HG02981 (cell line): Measurements from ENCODE around the gene DNHD1.

Experiments used
- ATAC-seq: cut with Tn5 transposase; IDR thresholded peaks from one replicate; pipeline ENCODE4 v1.9.1; 2021; ENCODE audit warnings: mild to moderate bottlenecking, moderate library complexity; ENCODE audit not compliant: unreplicated experiment

DNHD1 gene

GRCh38 chr11:6611092-6611962 is 114.2 kb downstream of the DNHD1 start:
- no peak for ATAC-seq

- peak; percentile 21 for ATAC-seq
Observed at GRCh38 chr11:6611963-6612212, 114.8 kb downstream of the DNHD1 start.

GRCh38 chr11:6612213-6613041 is 115.3 kb downstream of the DNHD1 start, which contains the start of gene TAF10:
Gene TAF10 (minus strand): TSS chr11:6612216. CDS start chr11:6612189, 27 bp downstream.
- peak; percentile 86 for ATAC-seq

- ATAC-seq = no peak
Observed at GRCh38 chr11:6613496-6613895, 116.4 kb downstream of the DNHD1 start.

GRCh38 chr11:6614446-6614845 is 117.4 kb downstream of the DNHD1 start:
- no peak for ATAC-seq

- no peak for ATAC-seq
Observed at GRCh38 chr11:6615046-6615445, 118.0 kb downstream of the DNHD1 start.

GRCh38 chr11:6615882-6616585 is 119.0 kb downstream of the DNHD1 start:
- no peak for ATAC-seq

- no peak for ATAC-seq
Observed at GRCh38 chr11:6616596-6617250, 119.6 kb downstream of the DNHD1 start.

- ATAC-seq = no peak
Observed at GRCh38 chr11:6617315-6617781, 120.3 kb downstream of the DNHD1 start.

- ATAC-seq = no peak
Observed at GRCh38 chr11:6618117-6619003, 121.3 kb downstream of the DNHD1 start.

GRCh38 chr11:6619004-6619745 is 122.1 kb downstream of the DNHD1 start, which contains the start of gene TPP1:
Gene TPP1 (minus strand): TSS chr11:6619422. CDS start chr11:6619400, 22 bp downstream.
- ATAC-seq = peak; percentile 99

- ATAC-seq = no peak
Observed at GRCh38 chr11:6620636-6621035, 123.6 kb downstream of the DNHD1 start.
